22Rv1 (cell line): ENCODE results near the gene CTNND2.

ENCODE experiments used
- CTCF ChIP-seq: fragments of 450-650 bp; IDR thresholded peaks from 2 replicates; pipeline ENCODE4 v1.5.1; 2017; ENCODE audit warnings: mild to moderate bottlenecking
- ZFX ChIP-seq: fragments of 450-650 bp; IDR thresholded peaks from 2 replicates; pipeline ENCODE4 v1.6.1; 2017; ENCODE audit warnings: antibody characterized with exemption, borderline replicate concordance

GRCh38 chr5:11770310-11770709, 133.9 kb downstream of the CTNND2 start:
- no peak for TF ChIP-seq CTCF
- TF ChIP-seq ZFX = no peak
